ENCODE measurements around the gene DTNB.
"Not testable (repeated sequence)": the region's sequence is repeated elsewhere in the genome, so short reads cannot be mapped to it uniquely, and the experiment has no call there.

The DTNB gene

DNA sequence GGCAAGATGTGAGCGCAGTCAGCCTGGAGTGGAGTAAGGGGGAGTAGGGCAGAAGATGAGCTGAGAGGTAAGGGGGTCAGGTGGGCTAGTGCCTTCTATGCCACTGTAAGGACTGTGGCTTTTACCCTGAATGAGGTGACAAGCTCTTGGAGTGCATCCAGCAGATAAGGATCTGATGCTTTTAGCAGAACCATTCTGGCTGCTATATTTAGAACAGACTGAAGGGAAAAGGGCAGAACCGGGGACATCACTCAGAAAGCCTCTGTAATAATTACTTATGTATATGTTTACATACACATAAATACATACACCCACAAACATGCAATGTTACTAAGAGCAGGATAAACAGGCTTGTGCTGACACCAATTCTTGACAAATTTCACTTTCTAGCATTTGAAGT, 124.8 kb downstream of the DTNB start:
- no peaks in the 10 kb centered on the region for H3K36me3 ChIP-seq (ENCODE audit: insufficient read depth, low read length)
- no peaks in the 10 kb centered on the region for H3K9me3 ChIP-seq (ENCODE audit: low read depth, low read length)
- no peak overlapping the region for H3K9ac ChIP-seq (ENCODE audit: insufficient read length)
- no peak for DNase-seq (ENCODE audit: low read depth, low spot score)
- TF ChIP-seq EZH2 (IDR thresholded peaks at IDR 0.05) (no peak), FOXP2 (optimal IDR thresholded peaks at IDR 0.05; ENCODE audit: control extremely low read depth, extremely low read length, insufficient read depth) (no peak), POLR2AphosphoS5 (IDR thresholded peaks at IDR 0.05; ENCODE audit: borderline replicate concordance, low read depth, low read length) (no peak)
- H3K4me3 ChIP-seq = no peak overlapping the region
- H3K27ac ChIP-seq = no peak overlapping the region

DNA sequence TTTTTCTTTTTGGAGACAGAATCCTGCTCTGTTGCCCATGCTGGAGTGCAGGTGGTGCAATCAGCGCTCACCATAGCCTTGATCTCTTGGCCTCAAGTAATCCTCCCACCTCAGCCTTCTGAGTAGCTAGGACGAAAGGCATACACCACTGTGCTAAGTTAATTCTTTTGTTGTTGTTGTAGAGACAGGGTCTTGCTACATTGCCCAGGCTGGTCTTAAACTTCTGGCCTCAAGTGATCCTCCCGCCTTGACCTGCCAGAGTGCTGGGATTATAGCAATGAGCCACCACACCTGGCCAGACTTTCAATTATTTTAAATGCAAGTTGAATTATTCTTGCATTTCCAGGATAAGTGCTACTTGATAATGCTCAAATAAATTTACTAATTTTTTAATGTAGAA, 126.5 kb downstream of the DTNB start:
- Histone ChIP-seq H3K9ac (ENCODE audit: insufficient read length) (no peak overlapping the region), H3K4me3 (no peak overlapping the region), H3K27ac (no peak overlapping the region), H3K36me3 (ENCODE audit: insufficient read depth, low read length) (no peaks in the 10 kb centered on the region), H3K9me3 (ENCODE audit: low read depth, low read length) (no peaks in the 10 kb centered on the region)
- DNase-seq (ENCODE audit: low read depth, low spot score) = no peak
- TF ChIP-seq EZH2 (IDR thresholded peaks at IDR 0.05) = no peak
- no peak for TF ChIP-seq FOXP2 (optimal IDR thresholded peaks at IDR 0.05; ENCODE audit: control extremely low read depth, extremely low read length, insufficient read depth)
- TF ChIP-seq POLR2AphosphoS5 (IDR thresholded peaks at IDR 0.05; ENCODE audit: borderline replicate concordance, low read depth, low read length) = no peak

- DNase-seq (ENCODE audit: low read depth, low spot score) = no peak
- Histone ChIP-seq H3K9me3 (ENCODE audit: low read depth, low read length) (no peaks in the 10 kb centered on the region), H3K9ac (ENCODE audit: insufficient read length) (no peak overlapping the region), H3K36me3 (ENCODE audit: insufficient read depth, low read length) (no peaks in the 10 kb centered on the region), H3K4me3 (no peak overlapping the region), H3K27ac (no peak overlapping the region)
- TF ChIP-seq FOXP2 (optimal IDR thresholded peaks at IDR 0.05; ENCODE audit: control extremely low read depth, extremely low read length, insufficient read depth) (no peak), POLR2AphosphoS5 (IDR thresholded peaks at IDR 0.05; ENCODE audit: borderline replicate concordance, low read depth, low read length) (no peak), EZH2 (IDR thresholded peaks at IDR 0.05) (no peak)
These were observed 127.5 kb downstream of the DTNB start for GRCh38 chr2:25545899-25546298.

DNA sequence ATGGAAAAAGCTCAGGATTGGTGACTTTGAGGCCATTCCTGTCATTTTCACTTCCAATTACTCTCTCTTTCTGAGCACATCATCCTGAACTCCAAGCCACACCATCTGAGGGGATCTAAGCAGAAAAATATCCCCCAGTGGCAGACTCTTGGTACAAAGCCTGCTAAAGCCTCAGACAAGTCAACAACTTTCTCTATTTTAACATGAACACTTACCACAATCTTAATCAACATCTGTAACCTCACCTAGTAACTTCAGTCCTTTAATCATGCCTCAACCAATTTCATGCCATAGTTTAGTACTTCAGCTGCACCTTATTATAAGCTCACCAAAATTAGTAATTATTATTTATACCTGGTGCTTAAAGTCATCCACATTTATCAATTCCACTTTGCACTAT, 128.9 kb downstream of the DTNB start:
- Histone ChIP-seq H3K27ac (no peak overlapping the region), H3K9ac (ENCODE audit: insufficient read length) (no peak overlapping the region), H3K36me3 (ENCODE audit: insufficient read depth, low read length) (no peaks in the 10 kb centered on the region), H3K4me3 (no peak overlapping the region), H3K9me3 (ENCODE audit: low read depth, low read length) (no peaks in the 10 kb centered on the region)
- TF ChIP-seq POLR2AphosphoS5 (IDR thresholded peaks at IDR 0.05; ENCODE audit: borderline replicate concordance, low read depth, low read length) = no peak
- TF ChIP-seq EZH2 (IDR thresholded peaks at IDR 0.05) = no peak
- TF ChIP-seq FOXP2 (optimal IDR thresholded peaks at IDR 0.05; ENCODE audit: control extremely low read depth, extremely low read length, insufficient read depth) = no peak
- DNase-seq (ENCODE audit: low read depth, low spot score) = no peak

DNA sequence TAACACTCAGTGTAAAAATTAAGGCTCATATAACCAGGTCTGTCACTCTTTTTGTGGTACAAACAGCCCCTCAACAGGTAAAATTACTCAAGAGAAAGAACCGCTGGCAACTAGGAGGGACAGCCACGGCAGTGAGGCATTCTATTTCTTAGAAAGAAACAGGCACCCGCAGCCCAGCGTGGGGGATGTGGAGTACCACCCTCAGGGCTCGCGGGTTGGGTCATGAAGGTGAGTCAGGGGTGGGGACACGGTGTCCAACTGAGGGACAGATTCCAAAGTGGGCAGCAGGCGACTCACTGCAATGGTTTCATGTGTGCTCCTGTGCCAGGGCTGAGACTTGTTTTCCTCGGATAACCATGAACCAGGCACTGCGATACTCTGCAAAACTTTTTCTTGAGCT, 129.4 kb downstream of the DTNB start:
- Histone ChIP-seq H3K4me3 (no peak overlapping the region), H3K9me3 (ENCODE audit: low read depth, low read length) (no peaks in the 10 kb centered on the region), H3K27ac (no peak overlapping the region), H3K9ac (ENCODE audit: insufficient read length) (no peak overlapping the region), H3K36me3 (ENCODE audit: insufficient read depth, low read length) (no peaks in the 10 kb centered on the region)
- TF ChIP-seq POLR2AphosphoS5 (IDR thresholded peaks at IDR 0.05; ENCODE audit: borderline replicate concordance, low read depth, low read length) (no peak), FOXP2 (optimal IDR thresholded peaks at IDR 0.05; ENCODE audit: control extremely low read depth, extremely low read length, insufficient read depth) (no peak), EZH2 (IDR thresholded peaks at IDR 0.05) (no peak)
- DNase-seq (ENCODE audit: low read depth, low spot score) = no peak

DNA sequence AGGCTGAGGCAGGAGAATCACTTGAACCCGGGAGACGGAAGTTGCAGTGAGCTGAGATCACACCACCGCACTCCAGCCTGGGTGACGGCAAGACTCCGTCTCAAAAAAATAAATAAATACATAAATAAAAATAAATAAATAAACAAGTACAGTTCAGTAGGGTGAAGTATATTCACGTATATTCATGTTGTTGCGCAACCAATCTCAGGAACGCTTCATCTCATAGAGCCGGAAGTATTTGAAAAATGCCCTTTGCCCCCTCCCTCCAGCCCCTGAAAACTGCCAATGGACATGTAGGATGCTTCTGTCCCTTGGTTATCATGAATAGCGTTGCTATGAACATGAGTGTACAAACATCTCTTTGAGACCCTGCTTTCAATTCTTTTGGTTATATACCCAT, 132.0 kb downstream of the DTNB start:
- no peak for DNase-seq (ENCODE audit: low read depth, low spot score)
- Histone ChIP-seq H3K27ac (no peak overlapping the region), H3K4me3 (no peak overlapping the region), H3K9me3 (ENCODE audit: low read depth, low read length) (no peaks in the 10 kb centered on the region), H3K36me3 (ENCODE audit: insufficient read depth, low read length) (no peaks in the 10 kb centered on the region), H3K9ac (ENCODE audit: insufficient read length) (no peak overlapping the region)
- TF ChIP-seq EZH2 (IDR thresholded peaks at IDR 0.05) (no peak), POLR2AphosphoS5 (IDR thresholded peaks at IDR 0.05; ENCODE audit: borderline replicate concordance, low read depth, low read length) (no peak), FOXP2 (optimal IDR thresholded peaks at IDR 0.05; ENCODE audit: control extremely low read depth, extremely low read length, insufficient read depth) (no peak)

DNA sequence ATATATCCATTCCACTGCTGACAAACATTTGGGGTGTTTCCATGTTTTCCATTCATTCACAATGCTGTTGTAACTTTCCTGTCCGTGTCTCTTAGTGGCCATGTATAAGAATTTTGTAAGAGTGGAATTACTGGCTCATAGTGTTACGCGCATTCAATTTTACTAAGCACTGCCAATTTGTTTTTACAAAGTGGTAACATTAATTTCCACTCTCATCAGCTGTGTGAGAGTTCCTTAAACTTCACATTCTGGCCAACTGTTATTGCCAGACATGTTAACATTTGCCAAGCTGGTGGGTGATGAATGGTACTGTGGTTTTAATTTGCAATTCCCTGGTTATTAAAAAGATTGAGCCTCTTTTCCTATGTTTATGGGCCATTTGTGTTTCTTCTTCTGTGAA, 134.2 kb downstream of the DTNB start:
- Histone ChIP-seq H3K4me3 (no peak overlapping the region), H3K9ac (ENCODE audit: insufficient read length) (no peak overlapping the region)
- no peak for TF ChIP-seq POLR2AphosphoS5 (IDR thresholded peaks at IDR 0.05; ENCODE audit: borderline replicate concordance, low read depth, low read length)
- no peak for TF ChIP-seq EZH2 (IDR thresholded peaks at IDR 0.05)
- no peak for TF ChIP-seq FOXP2 (optimal IDR thresholded peaks at IDR 0.05; ENCODE audit: control extremely low read depth, extremely low read length, insufficient read depth)

GRCh38 chr2:25537526-25537925, 135.9 kb downstream of the DTNB start:
- H3K9ac ChIP-seq (ENCODE audit: insufficient read length) = no peak overlapping the region
- H3K27ac ChIP-seq = no peak overlapping the region
- TF ChIP-seq EZH2 (IDR thresholded peaks at IDR 0.05) (no peak), FOXP2 (optimal IDR thresholded peaks at IDR 0.05; ENCODE audit: control extremely low read depth, extremely low read length, insufficient read depth) (no peak), POLR2AphosphoS5 (IDR thresholded peaks at IDR 0.05; ENCODE audit: borderline replicate concordance, low read depth, low read length) (no peak)
- no peak for DNase-seq (ENCODE audit: low read depth, low spot score)
- H3K36me3 ChIP-seq (ENCODE audit: insufficient read depth, low read length) = no peaks in the 10 kb centered on the region
- no peaks in the 10 kb centered on the region for H3K9me3 ChIP-seq (ENCODE audit: low read depth, low read length)
- no peak overlapping the region for H3K4me3 ChIP-seq

More for the DNA sequence above, 134.2 kb downstream of the DTNB start:
- Histone ChIP-seq H3K27ac (no peak overlapping the region), H3K36me3 (ENCODE audit: insufficient read depth, low read length) (no peaks in the 10 kb centered on the region), H3K9me3 (ENCODE audit: low read depth, low read length) (no peaks in the 10 kb centered on the region)
- no peak for DNase-seq (ENCODE audit: low read depth, low spot score)

GRCh38 chr2:25535411-25536289, 137.7 kb downstream of the DTNB start:
- H3K4me3 ChIP-seq; H3K9ac ChIP-seq (ENCODE audit: insufficient read length): not testable (repeated sequence)

DNA sequence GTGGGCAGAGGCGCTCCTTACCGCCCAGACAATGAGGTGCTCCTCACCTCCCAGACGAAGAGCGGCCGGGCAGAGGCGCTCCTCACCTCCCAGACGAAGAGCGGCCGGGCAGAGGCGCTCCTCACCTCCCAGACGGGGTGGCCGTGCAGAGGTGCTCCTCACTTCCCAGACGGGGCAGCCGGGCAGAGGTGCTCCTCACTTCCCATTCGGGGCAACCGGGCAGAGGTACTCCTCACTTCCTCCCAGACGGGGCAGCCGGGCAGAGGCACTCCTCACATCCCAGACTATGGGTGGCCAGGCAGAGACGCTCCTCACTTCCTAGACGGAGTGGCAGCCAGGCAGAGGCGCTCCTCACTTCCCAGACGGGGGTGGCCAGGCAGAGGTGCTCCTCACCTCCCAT, 138.4 kb downstream of the DTNB start:
- DNase-seq (ENCODE audit: low read depth, low spot score); H3K9ac ChIP-seq (ENCODE audit: insufficient read length); H3K9me3 ChIP-seq (ENCODE audit: low read depth, low read length); H3K36me3 ChIP-seq (ENCODE audit: insufficient read depth, low read length); H3K27ac ChIP-seq; H3K4me3 ChIP-seq: not testable (repeated sequence)

More at GRCh38 chr2:25535411-25536289, 137.7 kb downstream of the DTNB start:
- H3K36me3 ChIP-seq (ENCODE audit: insufficient read depth, low read length); H3K9me3 ChIP-seq (ENCODE audit: low read depth, low read length); H3K27ac ChIP-seq; DNase-seq (ENCODE audit: low read depth, low spot score): not testable (repeated sequence)
